GM19240 (cell line): ENCODE measurements around the gene GABRP.

Experiments
- DNase-seq: peaks from one replicate; pipeline ENCODE4 v3.0.0; 2011; ENCODE audit warnings: low spot score; ENCODE audit not compliant: insufficient read length

Gene GABRP

DNA sequence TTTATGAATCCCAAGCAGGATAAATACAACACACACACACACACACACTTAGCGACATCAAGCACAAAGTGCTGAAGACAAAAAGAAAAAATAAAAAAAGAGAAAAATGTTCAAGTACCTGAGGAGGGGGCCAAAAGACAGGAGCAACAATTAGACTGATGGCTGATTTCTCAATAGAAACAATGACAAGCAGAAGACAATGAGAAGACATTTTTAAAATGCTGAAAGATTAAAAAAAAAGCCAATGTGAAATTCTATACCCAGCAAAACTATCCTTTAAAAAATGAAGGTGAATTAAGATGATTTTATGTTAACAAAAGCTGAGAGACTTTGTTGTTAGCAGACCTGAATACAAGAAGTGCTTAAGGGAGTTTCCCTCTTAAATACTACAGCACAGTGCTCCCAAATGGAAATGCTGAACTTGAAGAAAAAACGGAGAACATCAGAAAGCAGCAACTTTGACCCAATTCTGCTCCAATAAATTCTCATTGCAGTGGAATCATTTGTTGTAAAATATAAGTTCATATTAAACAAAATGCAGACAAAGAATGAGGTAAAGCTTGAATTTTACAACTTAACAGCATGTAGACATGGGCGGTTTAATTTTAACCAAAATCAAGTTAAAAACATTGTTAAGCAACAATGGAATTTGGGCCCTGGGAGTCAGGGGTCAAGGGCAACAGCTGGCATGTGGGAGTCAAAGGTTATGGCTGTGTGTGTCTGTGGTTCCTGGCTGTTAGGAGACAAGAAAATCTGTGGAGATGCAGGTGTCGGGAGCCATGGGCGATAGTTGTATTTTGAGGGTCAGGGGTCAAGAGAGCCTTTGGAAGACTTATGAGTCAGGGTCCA, 77.5 kb downstream of the GABRP start:
- no peak for DNase-seq

DNA sequence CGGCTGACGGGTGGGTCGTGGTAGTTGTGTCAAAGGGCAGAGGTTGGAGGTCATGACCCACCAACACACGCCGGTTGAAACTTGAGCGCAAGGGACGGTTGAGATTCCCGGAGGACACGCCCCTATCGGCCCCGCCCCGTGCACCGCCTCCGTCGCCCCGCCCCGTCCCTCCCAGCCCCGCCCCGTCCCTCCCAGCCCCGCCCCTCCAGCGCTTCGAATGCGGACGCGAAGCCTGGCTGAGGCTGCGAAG, 78.1 kb downstream of the GABRP start:
- DNase-seq: no peak

DNA sequence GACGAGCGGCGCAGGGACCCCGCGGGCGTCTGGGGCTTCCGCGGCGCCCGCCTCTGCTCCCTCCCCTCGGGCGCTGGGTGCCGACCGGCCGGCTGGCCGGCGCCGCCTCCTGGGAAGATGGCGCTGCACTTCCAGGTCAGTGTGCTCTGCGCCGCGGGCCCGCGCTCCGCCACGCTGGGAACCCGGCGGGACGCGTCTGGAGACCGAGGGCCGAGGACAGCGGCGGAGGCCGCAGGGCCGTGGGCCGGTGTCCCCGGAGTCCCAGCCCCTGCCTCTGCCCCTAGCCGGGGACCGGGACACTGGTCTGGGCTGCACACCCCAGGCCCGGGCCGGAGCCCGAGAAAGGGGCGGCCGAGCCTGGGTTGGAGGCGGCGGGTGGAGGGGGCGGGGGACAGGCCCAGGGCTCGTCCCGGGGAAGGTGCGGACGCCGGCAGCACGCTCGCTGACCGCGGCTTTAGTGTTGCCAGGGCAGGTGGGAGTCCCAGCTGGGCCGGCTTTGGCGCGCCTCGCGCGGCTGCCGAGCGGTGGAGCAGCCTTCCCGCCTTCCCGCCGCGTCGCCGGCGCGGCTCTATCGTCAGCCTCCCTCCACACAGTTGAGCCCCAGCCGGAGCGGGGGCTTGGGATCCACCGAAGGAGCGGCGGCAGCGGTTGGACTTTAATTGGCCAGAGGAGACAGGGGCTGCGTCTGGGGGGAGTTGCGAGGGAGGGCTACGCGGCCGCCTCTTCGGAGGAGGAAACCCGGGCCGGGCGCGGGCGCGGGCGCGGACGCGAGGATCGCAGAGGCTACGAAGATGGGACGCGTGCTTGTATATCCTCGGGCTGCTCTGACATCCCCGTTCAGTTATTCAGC, 78.6 kb downstream of the GABRP start, which contains the start of gene RANBP17:
TSS of gene RANBP17 (plus strand) at position 102 of the 850 bp plus-strand sequence.
- DNase-seq: no peak

DNA sequence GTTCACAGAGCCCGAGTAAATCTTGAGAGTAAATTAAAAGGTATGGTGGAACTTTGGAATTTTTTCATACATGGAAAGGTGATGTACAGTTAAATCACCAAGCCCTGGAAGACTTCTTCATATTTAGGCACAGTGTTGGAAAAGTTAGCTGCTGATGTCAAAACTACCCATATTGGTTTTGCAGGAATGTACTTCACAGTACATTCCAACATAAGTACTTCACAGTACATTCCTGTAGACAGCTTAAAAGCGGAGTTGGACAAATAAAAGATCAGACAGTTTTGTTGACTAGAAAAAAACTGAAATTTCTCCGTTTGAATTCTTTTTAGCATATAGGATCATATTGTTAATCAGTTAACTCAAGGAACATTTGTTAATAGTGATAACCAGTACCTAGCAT, 80.1 kb downstream of the GABRP start:
- no peak for DNase-seq
